OCI-LY1 (cell line): ENCODE measurements around the gene CDK18.

Source experiments
- H2AFZ ChIP-seq: fragments of 200-600 bp; sonication (generic), shearing (Covaris generic); 2 replicates; pipeline ENCODE4 v1.6.0; 2014; ENCODE audit warnings: antibody characterized with exemption, mild to moderate bottlenecking, low read length
- H3F3A ChIP-seq: fragments of 200-600 bp; sonication (generic), shearing (Covaris generic); 2 replicates; pipeline ENCODE4 v1.6.0; 2014; ENCODE audit warnings: mild to moderate bottlenecking, antibody characterized with exemption, low read length, moderate library complexity; ENCODE audit not compliant: insufficient read depth
- H3K27ac ChIP-seq: fragments of 200-600 bp; sonication (generic); 2 replicates; pipeline ENCODE4 v1.5.1; 2014; ENCODE audit warnings: low read length, mixed run types, mild to moderate bottlenecking, low read depth; ENCODE audit not compliant: poor library complexity, severe bottlenecking
- H3K27me3 ChIP-seq: fragments of 200-600 bp; sonication (generic); 2 replicates; pipeline ENCODE4 v1.6.0; 2014; ENCODE audit warnings: antibody characterized with exemption, mild to moderate bottlenecking, low read length, moderate library complexity; ENCODE audit not compliant: insufficient read depth
- H3K36me3 ChIP-seq: fragments of 200-600 bp; sonication (generic); 2 replicates; pipeline ENCODE4 v1.6.1; 2014; ENCODE audit warnings: mild to moderate bottlenecking, antibody characterized with exemption, low read length, moderate library complexity, mixed read lengths; ENCODE audit not compliant: insufficient read depth
- H3K4me1 ChIP-seq: fragments of 200-600 bp; sonication (generic); 2 replicates; pipeline ENCODE4 v1.5.1; 2014; ENCODE audit warnings: mild to moderate bottlenecking, low read length, moderate library complexity; ENCODE audit not compliant: insufficient read depth, severe bottlenecking
- H3K4me2 ChIP-seq: fragments of 200-600 bp; sonication (generic), shearing (Covaris generic); 2 replicates; pipeline ENCODE4 v1.6.1; 2014; ENCODE audit warnings: low read length
- H3K4me3 ChIP-seq: fragments of 200-600 bp; sonication (generic); 2 replicates; pipeline ENCODE4 v1.5.1; 2014; ENCODE audit warnings: low read length, low read depth, mild to moderate bottlenecking, mixed read lengths; ENCODE audit not compliant: poor library complexity, severe bottlenecking
- H3K79me2 ChIP-seq: fragments of 200-600 bp; shearing (Covaris generic); 2 replicates; pipeline ENCODE4 v1.6.1; 2016; ENCODE audit warnings: mixed run types, low read length, mixed read lengths; ENCODE audit not compliant: insufficient read depth
- H3K9ac ChIP-seq: fragments of 200-600 bp; sonication (generic), shearing (Covaris generic); 2 replicates; pipeline ENCODE4 v1.6.1; 2014; ENCODE audit warnings: mild to moderate bottlenecking, low read length, mixed read lengths
- H3K9me2 ChIP-seq: fragments of 200-600 bp; sonication (generic), shearing (Covaris generic); 2 replicates; pipeline ENCODE4 v1.6.1; 2014; ENCODE audit warnings: low read depth, mild to moderate bottlenecking, low read length, mixed read lengths
- H3K9me3 ChIP-seq: fragments of 200-600 bp; shearing (Covaris generic); 2 replicates; pipeline ENCODE4 v1.6.1; 2014; ENCODE audit warnings: low read length, mixed read lengths
- H4K20me1 ChIP-seq: fragments of 200-600 bp; sonication (generic), shearing (Covaris generic); 2 replicates; pipeline ENCODE4 v1.6.0; 2016; ENCODE audit warnings: mild to moderate bottlenecking, low read length; ENCODE audit not compliant: insufficient read depth
- CTCF ChIP-seq: fragments of 200-600 bp; sonication (generic), shearing (Covaris generic); IDR thresholded peaks from 2 replicates; pipeline ENCODE4 v1.5.1; 2017; ENCODE audit warnings: mild to moderate bottlenecking, antibody characterized with exemption, low read length, moderate library complexity, mixed read lengths
- EZH2 ChIP-seq: fragments of 200-600 bp; sonication (generic), shearing (Covaris generic); IDR thresholded peaks from 2 replicates; pipeline ENCODE4 v1.8.0; 2017; ENCODE audit warnings: borderline replicate concordance, mixed run types, mild to moderate bottlenecking, antibody characterized with exemption, low read length, moderate library complexity, mixed read lengths

Gene CDK18

GRCh38 chr1:205568469-205569361 is 64.2 kb downstream of the CDK18 start:
- H3K9me3 ChIP-seq = no peaks in the 10 kb centered on the region
- no peak overlapping the region for H3K4me2 ChIP-seq
- peaks cover 5% of the 10 kb centered on the region for H3K27me3 ChIP-seq
- no peak for TF ChIP-seq EZH2
- TF ChIP-seq CTCF = no peak
- no peaks in the 10 kb centered on the region for H3K36me3 ChIP-seq
- no peak overlapping the region for H3K9ac ChIP-seq
- no peaks in the 10 kb centered on the region for H3K4me1 ChIP-seq
- H3K79me2 ChIP-seq = no peaks in the 10 kb centered on the region
- H4K20me1 ChIP-seq = no peaks in the 10 kb centered on the region
- H3K4me3 ChIP-seq = no peak overlapping the region
- H3K9me2 ChIP-seq = no peaks in the 10 kb centered on the region
- no peak overlapping the region for H2AFZ ChIP-seq
- no peaks in the 10 kb centered on the region for H3F3A ChIP-seq
- no peak overlapping the region for H3K27ac ChIP-seq

GRCh38 chr1:205569411-205570172 is 65.1 kb downstream of the CDK18 start:
- Histone ChIP-seq H3K79me2 (no peaks in the 10 kb centered on the region), H3K9me3 (no peaks in the 10 kb centered on the region), H3K9me2 (no peaks in the 10 kb centered on the region), H3K4me2 (no peak overlapping the region), H3F3A (no peaks in the 10 kb centered on the region), H3K4me1 (no peaks in the 10 kb centered on the region), H3K4me3 (no peak overlapping the region), H3K36me3 (no peaks in the 10 kb centered on the region), H2AFZ (no peak overlapping the region), H3K27ac (no peak overlapping the region), H4K20me1 (no peaks in the 10 kb centered on the region), H3K9ac (no peak overlapping the region), H3K27me3 (peaks cover 5% of the 10 kb centered on the region)
- TF ChIP-seq EZH2 (no peak), CTCF (no peak)

GRCh38 chr1:205570173-205570501 is 65.7 kb downstream of the CDK18 start:
- H4K20me1 ChIP-seq = no peaks in the 10 kb centered on the region
- H3K36me3 ChIP-seq = no peaks in the 10 kb centered on the region
- H3K79me2 ChIP-seq = no peaks in the 10 kb centered on the region
- H3K9ac ChIP-seq = no peak overlapping the region
- no peaks in the 10 kb centered on the region for H3K9me3 ChIP-seq
- no peak overlapping the region for H3K4me3 ChIP-seq
- no peaks in the 10 kb centered on the region for H3F3A ChIP-seq
- H3K4me1 ChIP-seq = no peaks in the 10 kb centered on the region
- H3K9me2 ChIP-seq = no peaks in the 10 kb centered on the region
- H2AFZ ChIP-seq = no peak overlapping the region
- no peak for TF ChIP-seq CTCF
- no peak for TF ChIP-seq EZH2
- no peak overlapping the region for H3K4me2 ChIP-seq
- H3K27me3 ChIP-seq = peaks cover 5% of the 10 kb centered on the region
- no peak overlapping the region for H3K27ac ChIP-seq
